ENCODE results near the gene TMEM51. TPM values are rescaled to one million over a fixed set of nuclear protein-coding genes. Genes with fewer than 3 reads are reported as not detected.

Gene TMEM51
- total and polyA plus RNA-seq, 7 experiments from 2014 or later: 0.16 to 0.79 (median 0.56) TPM; not detected in 3

- Histone ChIP-seq H3K27me3 (ENCODE audit: control insufficient read depth in 2 of 2, insufficient read depth in 2 of 2, low read length in 2 of 2) (peaks cover 3% of the 10 kb centered on the region in 2 donors), H3K9me3 (ENCODE audit: control insufficient read depth in 2 of 3, low read length in 3 of 3) (no peaks in the 10 kb centered on the region), H3K36me3 (ENCODE audit: control insufficient read depth in 2 of 3, insufficient read depth in 3 of 3, low read length in 3 of 3) (no peaks in the 10 kb centered on the region), H3K4me1 (ENCODE audit: control insufficient read depth in 2 of 2, insufficient read depth in 2 of 2, low read length in 2 of 2) (peaks cover 0 to 3% of the 10 kb centered on the region in 2 donors), H3K27ac (ENCODE audit: low read depth, low read length) (no peak overlapping the region), H3K4me3 (ENCODE audit: low read length) (no peak overlapping the region)
- H3K27ac Mint-ChIP-seq: no peak overlapping the region
- H3K27me3 Mint-ChIP-seq: peaks cover 32 to 77% (median 52%) of the 10 kb centered on the region in 5 donors
- CTCF ChIA-PET: no interaction called here
- POLR2A ChIA-PET: no interaction called here
- intact Hi-C loops (cut with micrococcal nuclease): no loop called here
- H3K9me3 Mint-ChIP-seq: peaks cover 0 to 17% (median 6%) of the 10 kb centered on the region in 11 donors
- H3K4me3 Mint-ChIP-seq: peak overlapping the region in 6 of 10 donors; percentile 18 to 73 (median 43)
- DNase-seq (no peak), ATAC-seq (no peak)
- peaks cover 7 to 24% (median 16%) of the 10 kb centered on the region in 7 donors for H3K4me1 Mint-ChIP-seq
- peaks cover 0 to 7% (median 5%) of the 10 kb centered on the region in 5 donors for H3K36me3 Mint-ChIP-seq
These were observed 108.4 kb downstream of the TMEM51 start for GRCh38 chr1:15262003-15262377.

- intact Hi-C loops (cut with micrococcal nuclease): no loop called here
- Histone ChIP-seq H3K4me1 (ENCODE audit: control insufficient read depth in 2 of 2, insufficient read depth in 2 of 2, low read length in 2 of 2) (peaks cover 0 to 3% of the 10 kb centered on the region in 2 donors), H3K4me3 (ENCODE audit: low read length) (no peak overlapping the region), H3K27me3 (ENCODE audit: control insufficient read depth in 2 of 2, insufficient read depth in 2 of 2, low read length in 2 of 2) (peaks cover 3% of the 10 kb centered on the region in 2 donors), H3K27ac (ENCODE audit: low read depth, low read length) (no peak overlapping the region), H3K9me3 (ENCODE audit: control insufficient read depth in 2 of 3, low read length in 3 of 3) (no peaks in the 10 kb centered on the region), H3K36me3 (ENCODE audit: control insufficient read depth in 2 of 3, insufficient read depth in 3 of 3, low read length in 3 of 3) (no peaks in the 10 kb centered on the region)
- CTCF ChIA-PET: interaction anchor here (0.7 kb wide), 1 partner anchor 11 kb away, joined by 5 read pairs; no protein-coding TSS in a partner anchor
- peaks cover 32 to 77% (median 54%) of the 10 kb centered on the region in 5 donors for H3K27me3 Mint-ChIP-seq
- POLR2A ChIA-PET: no interaction called here
- no peak overlapping the region for H3K27ac Mint-ChIP-seq
- peaks cover 0 to 17% (median 6%) of the 10 kb centered on the region in 11 donors for H3K9me3 Mint-ChIP-seq
- peaks cover 0 to 7% (median 5%) of the 10 kb centered on the region in 5 donors for H3K36me3 Mint-ChIP-seq
- no peak for ATAC-seq
- no peak overlapping the region for H3K4me3 Mint-ChIP-seq
- no peak for DNase-seq
- peaks cover 7 to 22% (median 16%) of the 10 kb centered on the region in 7 donors for H3K4me1 Mint-ChIP-seq
These were observed 109.2 kb downstream of the TMEM51 start for GRCh38 chr1:15262706-15263105.

GRCh38 chr1:15264769-15265168 is 111.2 kb downstream of the TMEM51 start:
- no peaks in the 10 kb centered on the region for H3K9me3 ChIP-seq (ENCODE audit: control insufficient read depth in 2 of 3, low read length in 3 of 3)
- DNase-seq (no peak), ATAC-seq (no peak)
- no peak overlapping the region for H3K27ac ChIP-seq (ENCODE audit: low read depth, low read length)
- H3K27me3 ChIP-seq (ENCODE audit: control insufficient read depth in 2 of 2, insufficient read depth in 2 of 2, low read length in 2 of 2): peaks cover 3 to 6% of the 10 kb centered on the region in 2 donors
- H3K4me3 Mint-ChIP-seq: no peak overlapping the region
- H3K4me1 Mint-ChIP-seq: peaks cover 7 to 18% (median 16%) of the 10 kb centered on the region in 7 donors
- H3K27me3 Mint-ChIP-seq: peaks cover 41 to 75% (median 57%) of the 10 kb centered on the region in 5 donors
- CTCF ChIA-PET: no interaction called here
- intact Hi-C loops (cut with micrococcal nuclease): no loop called here
- no peak overlapping the region for H3K4me3 ChIP-seq (ENCODE audit: low read length)
- H3K4me1 ChIP-seq (ENCODE audit: control insufficient read depth in 2 of 2, insufficient read depth in 2 of 2, low read length in 2 of 2): peaks cover 0 to 3% of the 10 kb centered on the region in 2 donors
- peaks cover 0 to 10% (median 5%) of the 10 kb centered on the region in 5 donors for H3K36me3 Mint-ChIP-seq
- H3K9me3 Mint-ChIP-seq: peaks cover 0 to 26% (median 6%) of the 10 kb centered on the region in 11 donors
- no peak overlapping the region for H3K27ac Mint-ChIP-seq
- POLR2A ChIA-PET: no interaction called here
- H3K36me3 ChIP-seq (ENCODE audit: control insufficient read depth in 2 of 3, insufficient read depth in 3 of 3, low read length in 3 of 3): no peaks in the 10 kb centered on the region

Other genes with a start within 250 kb of the TMEM51 start
- 1 to 10 TPM in 1 of 5 experiments, under 1 TPM in 1, not detected in 3; 0.19 to 1.1 TPM for gene FHAD1, start 93.5 kb downstream of the TMEM51 start, total RNA-seq
- gene FHAD1, start 93.5 kb downstream of the TMEM51 start, polyA plus RNA-seq: not detected